Measurements from ENCODE around the gene MORF4L1.

The MORF4L1 gene

GRCh38 chr15:78909160-78909695, 36.5 kb downstream of the MORF4L1 start:
- no peak for DNase-seq (ENCODE audit: low read depth)
- no peak overlapping the region for H3K4me3 ChIP-seq (ENCODE audit: low read length)
- TF ChIP-seq CTCF (conservative IDR thresholded peaks at IDR 0.05; ENCODE audit: low read length) = no peak

GRCh38 chr15:78909791-78910228, 37.1 kb downstream of the MORF4L1 start:
- peak; percentile 71 for TF ChIP-seq CTCF (conservative IDR thresholded peaks at IDR 0.05; ENCODE audit: low read length)
- no peak for DNase-seq (ENCODE audit: low read depth)
- H3K4me3 ChIP-seq (ENCODE audit: low read length) = no peak overlapping the region

- TF ChIP-seq CTCF (conservative IDR thresholded peaks at IDR 0.05; ENCODE audit: low read length) = no peak
- no peak overlapping the region for H3K4me3 ChIP-seq (ENCODE audit: low read length)
- no peak for DNase-seq (ENCODE audit: low read depth)
These were observed 37.6 kb downstream of the MORF4L1 start for GRCh38 chr15:78910271-78910670.

GRCh38 chr15:78912316-78912715, 39.6 kb downstream of the MORF4L1 start:
- H3K4me3 ChIP-seq (ENCODE audit: low read length) = no peak overlapping the region
- TF ChIP-seq CTCF (conservative IDR thresholded peaks at IDR 0.05; ENCODE audit: low read length) = no peak
- DNase-seq (ENCODE audit: low read depth) = no peak

GRCh38 chr15:78913012-78913411, 40.3 kb downstream of the MORF4L1 start:
- TF ChIP-seq CTCF (conservative IDR thresholded peaks at IDR 0.05; ENCODE audit: low read length) = no peak
- no peak overlapping the region for H3K4me3 ChIP-seq (ENCODE audit: low read length)
- no peak for DNase-seq (ENCODE audit: low read depth)

- TF ChIP-seq CTCF (conservative IDR thresholded peaks at IDR 0.05; ENCODE audit: low read length) = peak; percentile 48
- DNase-seq (ENCODE audit: low read depth) = peak; percentile 46
- H3K4me3 ChIP-seq (ENCODE audit: low read length) = no peak overlapping the region
These were observed 41.5 kb downstream of the MORF4L1 start for GRCh38 chr15:78914027-78914764.
